SK-N-SH (cell line): ENCODE results near the gene DHX15.

ENCODE experiments used
- EP300 ChIP-seq, 2 experiments: IDR thresholded peaks; 2 replicates each; pipeline versions ENCODE4 v1.4.0 to v1.6.1; 2012; ENCODE audit warnings: borderline replicate concordance in 1 of 2, low read depth in 1 of 2, low read length in 1 of 2
- EZH2phosphoT487 ChIP-seq: fragments of 200-600 bp; sonication (generic); IDR thresholded peaks from 2 replicates; pipeline ENCODE4 v1.6.1; 2017; ENCODE audit warnings: low read depth, mixed run types, mild to moderate bottlenecking, antibody characterized with exemption, moderate library complexity, borderline replicate concordance
- FOSL2 ChIP-seq: IDR thresholded peaks from 2 replicates; pipeline ENCODE4 v1.4.0; 2012; ENCODE audit warnings: low read depth, mild to moderate bottlenecking, moderate library complexity, borderline replicate concordance
- FOXJ3 ChIP-seq: sonication (generic); formaldehyde crosslinking; IDR thresholded peaks from 2 replicates; pipeline ENCODE4 v1.5.1; 2020; ENCODE audit warnings: mild to moderate bottlenecking, missing genetic modification reagents
- IRF3 ChIP-seq: fragments of 150-350 bp; IDR thresholded peaks from 2 replicates; pipeline ENCODE4 v1.6.1; 2016; ENCODE audit warnings: mild to moderate bottlenecking, low read depth, low read length
- MXI1 ChIP-seq: IDR thresholded peaks from 2 replicates; pipeline ENCODE4 v1.6.1; 2012; ENCODE audit warnings: mild to moderate bottlenecking, low read depth, low read length, improper control_type of control experiment
- POLR2AphosphoS5 ChIP-seq: IDR thresholded peaks from 2 replicates; pipeline ENCODE4 v1.6.1; 2012; ENCODE audit warnings: low read depth, low read length
- TF ChIP-seq, protein P1 (sequence below): IDR thresholded peaks from 2 replicates; pipeline ENCODE4 v1.4.0; 2012; ENCODE audit warnings: low read depth, borderline replicate concordance
- TF ChIP-seq, protein P2 (sequence below): fragments of 200-600 bp; sonication (generic); IDR thresholded peaks from 2 replicates; pipeline ENCODE4 v1.6.1; 2017; ENCODE audit warnings: antibody characterized with exemption, mild to moderate bottlenecking, moderate library complexity
- TF ChIP-seq, protein P3 (sequence below): IDR thresholded peaks from 2 replicates; pipeline ENCODE4 v1.4.0; 2012; ENCODE audit warnings: low read depth

- TF ChIP-seq POLR2AphosphoS5 (no peak), EZH2phosphoT487 (no peak), EP300 (IDR thresholded peaks at IDR 0.05; ENCODE audit: borderline replicate concordance in 1 of 2, low read depth in 1 of 2, low read length in 1 of 2) (no peak), FOSL2 (no peak), FOXJ3 (no peak), MXI1 (no peak), IRF3 (no peak)
- TF ChIP-seq, protein P1, sequence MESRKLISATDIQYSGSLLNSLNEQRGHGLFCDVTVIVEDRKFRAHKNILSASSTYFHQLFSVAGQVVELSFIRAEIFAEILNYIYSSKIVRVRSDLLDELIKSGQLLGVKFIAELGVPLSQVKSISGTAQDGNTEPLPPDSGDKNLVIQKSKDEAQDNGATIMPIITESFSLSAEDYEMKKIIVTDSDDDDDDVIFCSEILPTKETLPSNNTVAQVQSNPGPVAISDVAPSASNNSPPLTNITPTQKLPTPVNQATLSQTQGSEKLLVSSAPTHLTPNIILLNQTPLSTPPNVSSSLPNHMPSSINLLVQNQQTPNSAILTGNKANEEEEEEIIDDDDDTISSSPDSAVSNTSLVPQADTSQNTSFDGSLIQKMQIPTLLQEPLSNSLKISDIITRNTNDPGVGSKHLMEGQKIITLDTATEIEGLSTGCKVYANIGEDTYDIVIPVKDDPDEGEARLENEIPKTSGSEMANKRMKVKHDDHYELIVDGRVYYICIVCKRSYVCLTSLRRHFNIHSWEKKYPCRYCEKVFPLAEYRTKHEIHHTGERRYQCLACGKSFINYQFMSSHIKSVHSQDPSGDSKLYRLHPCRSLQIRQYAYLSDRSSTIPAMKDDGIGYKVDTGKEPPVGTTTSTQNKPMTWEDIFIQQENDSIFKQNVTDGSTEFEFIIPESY: no peak
- TF ChIP-seq, protein P2, sequence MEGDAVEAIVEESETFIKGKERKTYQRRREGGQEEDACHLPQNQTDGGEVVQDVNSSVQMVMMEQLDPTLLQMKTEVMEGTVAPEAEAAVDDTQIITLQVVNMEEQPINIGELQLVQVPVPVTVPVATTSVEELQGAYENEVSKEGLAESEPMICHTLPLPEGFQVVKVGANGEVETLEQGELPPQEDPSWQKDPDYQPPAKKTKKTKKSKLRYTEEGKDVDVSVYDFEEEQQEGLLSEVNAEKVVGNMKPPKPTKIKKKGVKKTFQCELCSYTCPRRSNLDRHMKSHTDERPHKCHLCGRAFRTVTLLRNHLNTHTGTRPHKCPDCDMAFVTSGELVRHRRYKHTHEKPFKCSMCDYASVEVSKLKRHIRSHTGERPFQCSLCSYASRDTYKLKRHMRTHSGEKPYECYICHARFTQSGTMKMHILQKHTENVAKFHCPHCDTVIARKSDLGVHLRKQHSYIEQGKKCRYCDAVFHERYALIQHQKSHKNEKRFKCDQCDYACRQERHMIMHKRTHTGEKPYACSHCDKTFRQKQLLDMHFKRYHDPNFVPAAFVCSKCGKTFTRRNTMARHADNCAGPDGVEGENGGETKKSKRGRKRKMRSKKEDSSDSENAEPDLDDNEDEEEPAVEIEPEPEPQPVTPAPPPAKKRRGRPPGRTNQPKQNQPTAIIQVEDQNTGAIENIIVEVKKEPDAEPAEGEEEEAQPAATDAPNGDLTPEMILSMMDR: no peak
- TF ChIP-seq, protein P3, sequence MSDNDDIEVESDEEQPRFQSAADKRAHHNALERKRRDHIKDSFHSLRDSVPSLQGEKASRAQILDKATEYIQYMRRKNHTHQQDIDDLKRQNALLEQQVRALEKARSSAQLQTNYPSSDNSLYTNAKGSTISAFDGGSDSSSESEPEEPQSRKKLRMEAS: no peak
Observed at GRCh38 chr4:24516926-24517325, 67.4 kb downstream of the DHX15 start.
